Chondrocyte (in vitro differentiated cells): Measurements from ENCODE around the gene PANK4. TPM values are rescaled to one million over a fixed set of nuclear protein-coding genes. Genes with fewer than 3 reads are reported as not detected.

Experiments used
- DNase-seq: peaks from one replicate; pipeline ENCODE4 v3.0.0; 2021; ENCODE audit warnings: mixed read lengths, low spot score
- H3K27ac Mint-ChIP-seq: one replicate; pipeline ENCODE4 v1.8.0; 2021; ENCODE audit warnings: mild to moderate bottlenecking, moderate library complexity, mixed read lengths; ENCODE audit not compliant: unreplicated experiment
- H3K27me3 Mint-ChIP-seq: 2 replicates; pipeline ENCODE4 v1.8.0; 2021; ENCODE audit warnings: low read depth, mixed read lengths
- H3K36me3 Mint-ChIP-seq: 2 replicates; pipeline ENCODE4 v1.8.0; 2021; ENCODE audit warnings: low read depth, mixed read lengths
- H3K4me1 Mint-ChIP-seq: 2 replicates; pipeline ENCODE4 v1.8.0; 2021; ENCODE audit warnings: low read depth, mild to moderate bottlenecking, mixed read lengths
- H3K4me3 Mint-ChIP-seq: one replicate; pipeline ENCODE4 v1.8.0; 2021; ENCODE audit warnings: mild to moderate bottlenecking, moderate library complexity, mixed read lengths; ENCODE audit not compliant: unreplicated experiment
- H3K9me3 Mint-ChIP-seq: 2 replicates; pipeline ENCODE4 v1.8.0; 2021; ENCODE audit warnings: low read depth, mixed read lengths
- CTCF ChIP-seq: fragments of 200-600 bp; sonication (generic); IDR thresholded peaks from 2 replicates; pipeline ENCODE4 v1.5.0; 2021; ENCODE audit warnings: antibody characterized with exemption, mild to moderate bottlenecking, moderate library complexity
- total RNA-seq: library from RNA; stranded (reverse); gene quantifications from 3 replicates; pipeline ENCODE4 v1.2.1, GENCODE V29; 2021

PANK4 gene
- total RNA-seq, 1 donor from 2014 or later: 19.6 TPM

- no peaks in the 10 kb centered on the region for H3K36me3 Mint-ChIP-seq
- H3K27ac Mint-ChIP-seq: no peak overlapping the region
- H3K4me3 Mint-ChIP-seq: no peak overlapping the region
- TF ChIP-seq CTCF: no peak
- no peak for DNase-seq
- no peaks in the 10 kb centered on the region for H3K9me3 Mint-ChIP-seq
- H3K4me1 Mint-ChIP-seq: no peaks in the 10 kb centered on the region
- peaks cover 2% of the 10 kb centered on the region for H3K27me3 Mint-ChIP-seq
These were observed 55.9 kb downstream of the PANK4 start for GRCh38 chr1:2470290-2471158.

GRCh38 chr1:2469103-2469940, 57.1 kb downstream of the PANK4 start:
- Mint-ChIP-seq H3K4me3 (no peak overlapping the region), H3K9me3 (no peaks in the 10 kb centered on the region), H3K4me1 (no peaks in the 10 kb centered on the region), H3K27ac (no peak overlapping the region), H3K27me3 (peaks cover 2% of the 10 kb centered on the region), H3K36me3 (no peaks in the 10 kb centered on the region)
- no peak for TF ChIP-seq CTCF
- no peak for DNase-seq

GRCh38 chr1:2468540-2468939, 57.9 kb downstream of the PANK4 start:
- peaks cover 4% of the 10 kb centered on the region for H3K27me3 Mint-ChIP-seq
- H3K4me3 Mint-ChIP-seq: no peak overlapping the region
- no peaks in the 10 kb centered on the region for H3K36me3 Mint-ChIP-seq

GRCh38 chr1:2468041-2468472, 58.3 kb downstream of the PANK4 start:
- H3K36me3 Mint-ChIP-seq: no peaks in the 10 kb centered on the region
- H3K4me1 Mint-ChIP-seq: peaks cover under 1% of the 10 kb centered on the region
- DNase-seq: no peak
- H3K27me3 Mint-ChIP-seq: peaks cover 5% of the 10 kb centered on the region
- H3K27ac Mint-ChIP-seq: no peak overlapping the region
- no peak for TF ChIP-seq CTCF
- H3K9me3 Mint-ChIP-seq: no peaks in the 10 kb centered on the region
- H3K4me3 Mint-ChIP-seq: no peak overlapping the region

More at GRCh38 chr1:2468540-2468939, 57.9 kb downstream of the PANK4 start:
- Mint-ChIP-seq H3K4me1 (no peaks in the 10 kb centered on the region), H3K9me3 (no peaks in the 10 kb centered on the region), H3K27ac (no peak overlapping the region)
- no peak for DNase-seq
- TF ChIP-seq CTCF: no peak

- H3K9me3 Mint-ChIP-seq: no peaks in the 10 kb centered on the region
- peaks cover 3% of the 10 kb centered on the region for H3K4me1 Mint-ChIP-seq
- no peak overlapping the region for H3K27ac Mint-ChIP-seq
- H3K4me3 Mint-ChIP-seq: no peak overlapping the region
- TF ChIP-seq CTCF: no peak
- H3K36me3 Mint-ChIP-seq: no peaks in the 10 kb centered on the region
- peaks cover 10% of the 10 kb centered on the region for H3K27me3 Mint-ChIP-seq
- no peak for DNase-seq
These were observed 59.3 kb downstream of the PANK4 start for GRCh38 chr1:2466958-2467554.
